Panc1 (cell line): Measurements from ENCODE around the gene SPCS2. TPM values are rescaled to one million over a fixed set of nuclear protein-coding genes. Genes with fewer than 3 reads are reported as not detected.

ENCODE experiments used
- ATAC-seq: fragments of 200-7000 bp; cut with Tn5 transposase; 2 replicates; pipeline ENCODE4 v1.9.1; 2020; ENCODE audit warnings: mild to moderate bottlenecking, moderate library complexity
- BruUV-seq: library from RNA; stranded (reverse); fragments of 400-500 nt; replicated peaks from 2 replicates; lab custom pipeline; 2021; lab: Mats Ljungman, UMichigan
- CTCF ChIA-PET: fragments of 300-600 bp; sonication (Branson Sonifier 250); formaldehyde crosslinking; loops from one replicate; lab custom pipeline; 2022; ENCODE audit warnings: antibody characterized with exemption; lab: Charles Lee
- POLR2A ChIA-PET: fragments of 300-600 bp; sonication (Branson Sonifier 250); formaldehyde crosslinking; loops from one replicate; lab custom pipeline; 2022; ENCODE audit warnings: antibody characterized with exemption; lab: Charles Lee
- DNase-seq: peaks from one replicate; pipeline ENCODE4 v3.0.0-alpha.2; 2010; ENCODE audit warnings: low read depth, low spot score
- H3K27ac ChIP-seq: 2 replicates; pipeline ENCODE4 v1.5.1; 2011; ENCODE audit warnings: mild to moderate bottlenecking, low read length, inconsistent platforms
- H3K27me3 ChIP-seq: fragments of 200-500 bp; sonication (Bioruptor generic); 2 replicates; pipeline ENCODE4 v1.6.0; 2014; ENCODE audit warnings: low read length, inconsistent platforms; ENCODE audit not compliant: control insufficient read depth, insufficient read depth
- H3K36me3 ChIP-seq: fragments of 200-500 bp; sonication (Bioruptor generic); 2 replicates; pipeline ENCODE4 v1.5.1; 2014; ENCODE audit warnings: inconsistent platforms, mild to moderate bottlenecking, low read length, moderate library complexity; ENCODE audit not compliant: control insufficient read depth, insufficient read depth
- H3K4me1 ChIP-seq: 2 replicates; pipeline ENCODE4 v1.5.1; 2011; ENCODE audit warnings: inconsistent platforms, mild to moderate bottlenecking, low read length, moderate library complexity; ENCODE audit not compliant: control insufficient read depth, insufficient read depth
- H3K4me3 ChIP-seq, 2 experiments: 2 replicates each; pipeline ENCODE4 v1.5.1; 2011 to 2012; ENCODE audit warnings: low read depth in 2 of 2, low read length in 2 of 2, mild to moderate bottlenecking in 2 of 2, inconsistent platforms in 1 of 2, moderate library complexity in 1 of 2
- H3K9me3 ChIP-seq: fragments of 200-500 bp; sonication (Bioruptor generic); 2 replicates; pipeline ENCODE4 v1.5.1; 2014; ENCODE audit warnings: low read depth, mild to moderate bottlenecking, inconsistent platforms, low read length, moderate library complexity; ENCODE audit not compliant: control insufficient read depth, insufficient read depth
- POLR2AphosphoS5 ChIP-seq: IDR thresholded peaks from 2 replicates; pipeline ENCODE4 v1.6.1; 2012; ENCODE audit warnings: mild to moderate bottlenecking, low read depth, low read length, moderate library complexity
- REST ChIP-seq, 2 experiments: IDR thresholded peaks; 2 replicates each; pipeline ENCODE4 v1.6.1; 2011 to 2012; ENCODE audit warnings: low read depth in 2 of 2, control low read depth in 1 of 2, low read length in 1 of 2, mild to moderate bottlenecking in 1 of 2, moderate library complexity in 1 of 2; ENCODE audit not compliant: insufficient read depth in 1 of 2
- SIN3A ChIP-seq: IDR thresholded peaks from 2 replicates; pipeline ENCODE4 v1.6.1; 2012; ENCODE audit warnings: low read depth, mild to moderate bottlenecking, low read length, moderate library complexity, borderline replicate concordance; ENCODE audit not compliant: insufficient read depth
- TCF7L2 ChIP-seq: IDR thresholded peaks from 2 replicates; pipeline ENCODE4 v1.6.1; 2011; ENCODE audit warnings: mild to moderate bottlenecking, low read depth, low read length, inconsistent platforms
- in situ Hi-C: cut with HindIII; loops from 2 replicates; pipeline ENCODE4 v1.10.0; 2016; ENCODE audit warnings: low sequenced_read_pairs, low pct_unique_long_range_greater_than_20kb
- intact Hi-C: fragments of 100-400 bp; cut with micrococcal nuclease; formaldehyde crosslinking; loops from one replicate; pipeline ENCODE4 v1.10.0; 2022; ENCODE audit not compliant: unreplicated experiment
- total RNA-seq: library from RNA; stranded (reverse); gene quantifications from one replicate; pipeline ENCODE4 v1.2.1, GENCODE V29; 2021; ENCODE audit not compliant: unreplicated experiment
- TF ChIP-seq, protein P1 (sequence below): fragments of 450-650 bp; IDR thresholded peaks from 2 replicates; pipeline ENCODE4 v1.5.1; 2017; ENCODE audit warnings: mild to moderate bottlenecking

SPCS2 gene
- total RNA-seq, 1 experiment from 2014 or later, result 242 TPM

GRCh38 chr11:75024764-75025211 is 75.7 kb downstream of the SPCS2 start:
- Histone ChIP-seq H3K9me3 (no peaks in the 10 kb centered on the region), H3K4me3 (no peak overlapping the region), H3K27ac (no peak overlapping the region), H3K4me1 (no peaks in the 10 kb centered on the region), H3K27me3 (no peaks in the 10 kb centered on the region), H3K36me3 (no peaks in the 10 kb centered on the region)
- no peak for DNase-seq
- intact Hi-C loops (loop anchor here (5.0 kb wide), 1 partner anchor 118 kb away; no protein-coding TSS in a partner anchor), in situ Hi-C loops (loop anchor here (25.0 kb wide), 2 partner anchors 88 to 213 kb away; partner anchors contain the start of gene TPBGL)
- ATAC-seq, result no peak
- ChIA-PET CTCF (no interaction called here), POLR2A (no interaction called here)
- BruUV-seq, result no TSS peak
- TF ChIP-seq TCF7L2 (no peak), POLR2AphosphoS5 (no peak), REST (IDR thresholded peaks at IDR 0.05; ENCODE audit: insufficient read depth in 1 of 2, low read depth in 2 of 2, low read length in 1 of 2) (no peak), SIN3A (no peak)
- TF ChIP-seq, protein P1, sequence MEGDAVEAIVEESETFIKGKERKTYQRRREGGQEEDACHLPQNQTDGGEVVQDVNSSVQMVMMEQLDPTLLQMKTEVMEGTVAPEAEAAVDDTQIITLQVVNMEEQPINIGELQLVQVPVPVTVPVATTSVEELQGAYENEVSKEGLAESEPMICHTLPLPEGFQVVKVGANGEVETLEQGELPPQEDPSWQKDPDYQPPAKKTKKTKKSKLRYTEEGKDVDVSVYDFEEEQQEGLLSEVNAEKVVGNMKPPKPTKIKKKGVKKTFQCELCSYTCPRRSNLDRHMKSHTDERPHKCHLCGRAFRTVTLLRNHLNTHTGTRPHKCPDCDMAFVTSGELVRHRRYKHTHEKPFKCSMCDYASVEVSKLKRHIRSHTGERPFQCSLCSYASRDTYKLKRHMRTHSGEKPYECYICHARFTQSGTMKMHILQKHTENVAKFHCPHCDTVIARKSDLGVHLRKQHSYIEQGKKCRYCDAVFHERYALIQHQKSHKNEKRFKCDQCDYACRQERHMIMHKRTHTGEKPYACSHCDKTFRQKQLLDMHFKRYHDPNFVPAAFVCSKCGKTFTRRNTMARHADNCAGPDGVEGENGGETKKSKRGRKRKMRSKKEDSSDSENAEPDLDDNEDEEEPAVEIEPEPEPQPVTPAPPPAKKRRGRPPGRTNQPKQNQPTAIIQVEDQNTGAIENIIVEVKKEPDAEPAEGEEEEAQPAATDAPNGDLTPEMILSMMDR, result no peak

DNA sequence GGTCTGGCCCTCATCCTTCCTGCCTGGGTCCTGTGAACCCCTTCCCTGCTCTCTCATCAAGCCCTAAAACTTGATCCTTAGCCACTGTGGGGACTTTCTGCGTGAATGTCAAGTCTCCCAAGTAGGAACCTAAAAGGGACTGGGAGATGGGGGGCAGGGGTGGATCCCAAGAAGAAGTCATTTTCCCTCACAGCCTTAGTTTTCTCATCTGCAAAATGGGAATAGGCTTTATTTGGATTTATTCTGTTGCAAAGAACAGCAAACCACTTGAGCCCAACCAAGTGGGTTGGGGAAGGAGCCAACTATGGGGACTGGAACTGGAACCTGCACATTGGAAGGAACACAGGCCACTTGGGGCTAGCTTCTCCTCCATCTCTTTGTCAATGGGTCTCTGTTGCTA is 76.5 kb downstream of the SPCS2 start:
- no peaks in the 10 kb centered on the region for H3K36me3 ChIP-seq
- DNase-seq, result no peak
- no peaks in the 10 kb centered on the region for H3K9me3 ChIP-seq
- CTCF ChIA-PET, result no interaction called here
- no peaks in the 10 kb centered on the region for H3K27me3 ChIP-seq
- intact Hi-C loops (no loop called here), in situ Hi-C loops (no loop called here)
- H3K4me3 ChIP-seq, result no peak overlapping the region
- POLR2A ChIA-PET, result no interaction called here
- TF ChIP-seq REST (IDR thresholded peaks at IDR 0.05; ENCODE audit: insufficient read depth in 1 of 2, low read depth in 2 of 2, low read length in 1 of 2) (no peak), TCF7L2 (no peak), POLR2AphosphoS5 (no peak), SIN3A (no peak)
- TF ChIP-seq, protein P1, result no peak
- H3K4me1 ChIP-seq, result no peaks in the 10 kb centered on the region
- BruUV-seq, result no TSS peak
- no peak for ATAC-seq
- no peak overlapping the region for H3K27ac ChIP-seq
